ENCODE data around the gene FAM222A.

DNA sequence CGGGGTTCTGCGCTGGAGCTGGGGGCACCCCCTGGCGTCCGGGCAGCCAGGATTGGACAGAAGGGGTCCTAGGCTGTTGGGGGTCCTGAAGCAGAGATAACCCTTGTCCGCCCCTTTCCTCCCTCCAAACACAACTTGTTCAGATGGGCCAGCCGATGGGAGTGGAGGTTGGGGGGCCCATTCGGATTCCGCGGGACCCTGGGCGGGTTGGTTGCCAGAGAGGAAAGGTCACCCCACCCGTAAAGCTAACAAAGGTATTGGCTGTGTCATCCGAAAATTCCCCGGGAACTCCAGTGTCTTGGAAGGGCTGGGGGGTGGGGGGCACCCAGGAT is 1.3 kb downstream of the FAM222A start:
- TF ChIP-seq GLIS3 (CRISPR knock-in tag; IDR thresholded peaks at IDR 0.05) (no peak), SNAI2 (CRISPR knock-in tag; IDR thresholded peaks at IDR 0.05) (no peak), CSRNP3 (CRISPR knock-in tag; IDR thresholded peaks at IDR 0.05) (no peak), RARB (CRISPR knock-in tag; IDR thresholded peaks at IDR 0.05) (no peak), ZFP30 (CRISPR knock-in tag; IDR thresholded peaks at IDR 0.05) (no peak), ARNTL (CRISPR knock-in tag; IDR thresholded peaks at IDR 0.05; ENCODE audit: borderline replicate concordance, low read depth) (no peak), TOX (CRISPR knock-in tag; IDR thresholded peaks at IDR 0.05; ENCODE audit: borderline replicate concordance) (no peak), ZFP3 (CRISPR knock-in tag; IDR thresholded peaks at IDR 0.05) (no peak)
- TF ChIP-seq, protein P1, sequence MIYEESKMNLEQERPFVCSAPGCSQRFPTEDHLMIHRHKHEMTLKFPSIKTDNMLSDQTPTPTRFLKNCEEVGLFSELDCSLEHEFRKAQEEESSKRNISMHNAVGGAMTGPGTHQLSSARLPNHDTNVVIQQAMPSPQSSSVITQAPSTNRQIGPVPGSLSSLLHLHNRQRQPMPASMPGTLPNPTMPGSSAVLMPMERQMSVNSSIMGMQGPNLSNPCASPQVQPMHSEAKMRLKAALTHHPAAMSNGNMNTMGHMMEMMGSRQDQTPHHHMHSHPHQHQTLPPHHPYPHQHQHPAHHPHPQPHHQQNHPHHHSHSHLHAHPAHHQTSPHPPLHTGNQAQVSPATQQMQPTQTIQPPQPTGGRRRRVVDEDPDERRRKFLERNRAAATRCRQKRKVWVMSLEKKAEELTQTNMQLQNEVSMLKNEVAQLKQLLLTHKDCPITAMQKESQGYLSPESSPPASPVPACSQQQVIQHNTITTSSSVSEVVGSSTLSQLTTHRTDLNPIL (CRISPR knock-in tag; IDR thresholded peaks at IDR 0.05; ENCODE audit: low read depth) = 0 out of 2 replicates have a peak, but pooled peaks have one; percentile 33
- TF ChIP-seq, protein P2, sequence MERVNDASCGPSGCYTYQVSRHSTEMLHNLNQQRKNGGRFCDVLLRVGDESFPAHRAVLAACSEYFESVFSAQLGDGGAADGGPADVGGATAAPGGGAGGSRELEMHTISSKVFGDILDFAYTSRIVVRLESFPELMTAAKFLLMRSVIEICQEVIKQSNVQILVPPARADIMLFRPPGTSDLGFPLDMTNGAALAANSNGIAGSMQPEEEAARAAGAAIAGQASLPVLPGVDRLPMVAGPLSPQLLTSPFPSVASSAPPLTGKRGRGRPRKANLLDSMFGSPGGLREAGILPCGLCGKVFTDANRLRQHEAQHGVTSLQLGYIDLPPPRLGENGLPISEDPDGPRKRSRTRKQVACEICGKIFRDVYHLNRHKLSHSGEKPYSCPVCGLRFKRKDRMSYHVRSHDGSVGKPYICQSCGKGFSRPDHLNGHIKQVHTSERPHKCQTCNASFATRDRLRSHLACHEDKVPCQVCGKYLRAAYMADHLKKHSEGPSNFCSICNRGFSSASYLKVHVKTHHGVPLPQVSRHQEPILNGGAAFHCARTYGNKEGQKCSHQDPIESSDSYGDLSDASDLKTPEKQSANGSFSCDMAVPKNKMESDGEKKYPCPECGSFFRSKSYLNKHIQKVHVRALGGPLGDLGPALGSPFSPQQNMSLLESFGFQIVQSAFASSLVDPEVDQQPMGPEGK (CRISPR knock-in tag; IDR thresholded peaks at IDR 0.05; ENCODE audit: borderline replicate concordance) = no peak

Measured in SK-N-SH treated with all-trans-retinoic acid at 6 μM for 48 hours (cell line).